CD4-positive, CD25-positive, alpha-beta regulatory T cell (primary cell): Measurements from ENCODE around the gene PCDHGA4. TPM values are rescaled to one million over a fixed set of nuclear protein-coding genes. Genes with fewer than 3 reads are reported as not detected.
"Not testable (repeated sequence)": the region's sequence is repeated elsewhere in the genome, so short reads cannot be mapped to it uniquely, and the experiment has no call there.

Experiments
- ATAC-seq, 2 donors: fragments of 150-1000 bp; cut with Tn5 transposase; one replicate each; pipeline ENCODE4 v1.10.0; 2021; ENCODE audit warnings: low read depth in 2 of 2, moderate number of reproducible peaks in 2 of 2, moderate library complexity in 1 of 2
- DNase-seq, 3 donors: peaks; one replicate each; pipeline versions ENCODE4 v3.0.0 to v3.0.0-alpha.2; 2012 to 2022; ENCODE audit warnings: mixed read lengths in 1 of 3
- H3K27ac ChIP-seq: one replicate; pipeline ENCODE4 v1.7.0; 2013; ENCODE audit warnings: mild to moderate bottlenecking, low read length; ENCODE audit not compliant: insufficient read depth, poor library complexity, severe bottlenecking
- H3K27me3 ChIP-seq: one replicate; pipeline ENCODE4 v1.7.0; 2013; ENCODE audit warnings: low read length; ENCODE audit not compliant: control insufficient read depth, insufficient read depth
- H3K36me3 ChIP-seq: one replicate; pipeline ENCODE4 v1.7.0; 2013; ENCODE audit warnings: mild to moderate bottlenecking, low read length, moderate library complexity; ENCODE audit not compliant: control insufficient read depth, insufficient read depth
- H3K4me1 ChIP-seq: 2 replicates; pipeline ENCODE4 v1.7.0; 2013; ENCODE audit warnings: mild to moderate bottlenecking, low read length; ENCODE audit not compliant: insufficient read depth, control insufficient read depth, poor library complexity, severe bottlenecking
- H3K4me3 ChIP-seq: one replicate; pipeline ENCODE4 v1.7.0; 2013; ENCODE audit warnings: low read depth, mild to moderate bottlenecking, low read length, moderate library complexity
- H3K9me3 ChIP-seq, 2 experiments: 1 replicate in 1 of 2; 2 replicates in 1 of 2; pipeline ENCODE4 v1.7.0; 2013; ENCODE audit warnings: low read length in 2 of 2, mild to moderate bottlenecking in 1 of 2, moderate library complexity in 1 of 2; ENCODE audit not compliant: control insufficient read depth in 2 of 2
- H3K27ac Mint-ChIP-seq, 3 donors: one replicate each; pipeline ENCODE4 v1.8.0; 2020 to 2022; ENCODE audit warnings: mild to moderate bottlenecking in 3 of 3, mixed read lengths in 3 of 3, moderate library complexity in 2 of 3
- H3K27me3 Mint-ChIP-seq: one replicate; pipeline ENCODE4 v1.8.0; 2022; ENCODE audit warnings: mild to moderate bottlenecking, mixed read lengths
- H3K36me3 Mint-ChIP-seq: one replicate; pipeline ENCODE4 v1.8.0; 2020; ENCODE audit warnings: mixed read lengths
- H3K4me1 Mint-ChIP-seq, 4 donors: one replicate each; pipeline ENCODE4 v1.8.0; 2020 to 2022; ENCODE audit warnings: mixed read lengths in 4 of 4, mild to moderate bottlenecking in 1 of 4
- H3K4me3 Mint-ChIP-seq, 4 donors: one replicate each; pipeline ENCODE4 v1.8.0; 2020 to 2022; ENCODE audit warnings: mild to moderate bottlenecking in 4 of 4, mixed read lengths in 4 of 4, moderate library complexity in 3 of 4
- H3K9me3 Mint-ChIP-seq, 7 donors: one replicate each; pipeline ENCODE4 v1.8.0; 2020 to 2022; ENCODE audit warnings: mixed read lengths in 7 of 7, mild to moderate bottlenecking in 3 of 7, moderate library complexity in 2 of 7
- polyA plus RNA-seq, 4 donors: library from polyadenylated mRNA; unstranded; fragments of 300-500 nt; fragmentation: Illumina TruSeq; gene quantifications; one replicate each; pipeline ENCODE4 v1.2.3, GENCODE V29; 2021
- total RNA-seq: library from RNA; stranded (reverse); gene quantifications from one replicate; pipeline ENCODE4 v1.2.3, GENCODE V29; 2022

The PCDHGA4 gene
- total RNA-seq (not detected), polyA plus RNA-seq (not detected)

DNA sequence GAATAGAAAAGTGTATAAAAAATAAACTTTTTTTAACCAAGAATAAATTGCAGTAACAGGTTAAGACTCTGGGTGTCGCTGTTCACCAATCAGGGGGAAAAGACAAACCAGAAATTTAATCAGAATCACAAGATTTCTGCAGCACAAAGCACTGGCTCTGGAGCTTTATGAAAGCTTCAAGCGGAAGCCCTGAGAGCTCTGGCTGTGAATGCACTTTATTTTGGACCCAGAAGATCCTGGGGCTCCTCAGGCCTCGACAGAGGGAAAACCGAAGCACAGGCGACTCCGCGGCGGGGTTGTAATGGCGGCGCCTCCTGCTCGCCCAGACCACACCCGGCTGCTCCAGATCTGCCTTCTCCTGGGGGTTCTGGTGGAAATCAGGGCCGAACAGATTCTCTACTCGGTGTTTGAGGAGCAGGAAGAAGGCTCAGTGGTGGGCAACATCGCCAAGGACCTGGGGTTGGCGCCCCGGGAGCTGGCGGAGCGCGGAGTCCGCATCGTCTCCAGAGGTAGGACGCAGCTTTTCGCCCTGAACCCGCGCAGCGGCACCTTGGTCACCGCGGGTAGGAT is at the start of gene PCDHGA4:
Gene PCDHGA4, plus strand, starts transcription at position 122 of the 570 bp plus-strand sequence. Its CDS starts 87 bp downstream, at position 209.
- peaks cover 17 to 28% of the 10 kb centered on the region in 2 experiments for H3K9me3 ChIP-seq
- H3K27me3 ChIP-seq: peaks cover 26% of the 10 kb centered on the region
- peak within 1 kb of the TSS; percentile 26 for H3K4me3 ChIP-seq
- Mint-ChIP-seq H3K9me3 (peaks cover 0 to 41% (median 13%) of the 10 kb centered on the region in 7 donors), H3K36me3 (no peaks in the 10 kb centered on the region), H3K27me3 (peaks cover 46% of the 10 kb centered on the region), H3K4me1 (peaks cover 2 to 10% (median 4%) of the 10 kb centered on the region in 4 donors), H3K4me3 (peak within 1 kb of the TSS in 2 of 4 donors; percentile 8 to 13), H3K27ac (no peak within 1 kb of the TSS)
- ATAC-seq (no peak), DNase-seq (no peak)
- H3K4me1 ChIP-seq: no peaks in the 10 kb centered on the region
- H3K36me3 ChIP-seq: no peaks in the 10 kb centered on the region
- H3K27ac ChIP-seq: no peak within 1 kb of the TSS

DNA sequence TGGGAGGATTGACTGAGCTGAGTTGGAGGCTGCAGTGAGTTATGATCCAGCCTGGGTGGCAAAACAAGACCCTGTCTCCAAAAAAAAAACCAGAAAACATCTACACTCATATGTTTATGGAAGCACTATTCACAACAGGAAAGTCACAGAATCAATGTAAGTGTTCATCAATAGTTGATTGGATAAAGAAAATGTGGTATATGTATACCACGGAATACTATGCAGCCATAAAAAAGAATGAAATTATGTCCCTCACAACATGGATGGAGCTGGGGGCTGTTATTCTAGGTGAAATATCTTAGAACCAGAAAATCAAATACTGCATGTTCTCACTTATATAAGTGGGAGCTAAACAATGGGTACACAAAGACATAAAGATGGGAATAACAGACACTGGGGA is 48.2 kb upstream of the PCDHGA4 start:
- H3K9me3 Mint-ChIP-seq: peaks cover 0 to 85% (median 26%) of the 10 kb centered on the region in 7 donors
- DNase-seq (no peak), ATAC-seq (no peak)
- H3K36me3 Mint-ChIP-seq: peaks cover 7% of the 10 kb centered on the region
- H3K36me3 ChIP-seq: no peaks in the 10 kb centered on the region
- H3K27me3 Mint-ChIP-seq: no peaks in the 10 kb centered on the region
- H3K4me3 ChIP-seq: no peak overlapping the region
- H3K27me3 ChIP-seq: no peaks in the 10 kb centered on the region
- H3K4me1 Mint-ChIP-seq: peaks cover 0 to 4% (median 0%) of the 10 kb centered on the region in 4 donors
- H3K27ac ChIP-seq: no peak overlapping the region
- no peak overlapping the region for H3K4me3 Mint-ChIP-seq
- no peak overlapping the region for H3K27ac Mint-ChIP-seq
- no peaks in the 10 kb centered on the region for H3K4me1 ChIP-seq
- H3K9me3 ChIP-seq: peaks cover 63 to 89% of the 10 kb centered on the region in 2 experiments

GRCh38 chr5:141313711-141314110 is 41.1 kb upstream of the PCDHGA4 start:
- Mint-ChIP-seq H3K4me3 (no peak overlapping the region), H3K4me1 (peaks cover 3 to 11% (median 8%) of the 10 kb centered on the region in 4 donors), H3K27me3 (no peaks in the 10 kb centered on the region), H3K9me3 (peaks cover 0 to 89% (median 44%) of the 10 kb centered on the region in 7 donors), H3K27ac (no peak overlapping the region), H3K36me3 (peaks cover 37% of the 10 kb centered on the region)
- Histone ChIP-seq H3K27ac (no peak overlapping the region), H3K36me3 (peaks cover 3% of the 10 kb centered on the region), H3K27me3 (no peaks in the 10 kb centered on the region), H3K4me3 (no peak overlapping the region), H3K4me1 (no peaks in the 10 kb centered on the region), H3K9me3 (peaks cover 74 to 92% of the 10 kb centered on the region in 2 experiments)
- DNase-seq: no peak
- no peak for ATAC-seq

DNA sequence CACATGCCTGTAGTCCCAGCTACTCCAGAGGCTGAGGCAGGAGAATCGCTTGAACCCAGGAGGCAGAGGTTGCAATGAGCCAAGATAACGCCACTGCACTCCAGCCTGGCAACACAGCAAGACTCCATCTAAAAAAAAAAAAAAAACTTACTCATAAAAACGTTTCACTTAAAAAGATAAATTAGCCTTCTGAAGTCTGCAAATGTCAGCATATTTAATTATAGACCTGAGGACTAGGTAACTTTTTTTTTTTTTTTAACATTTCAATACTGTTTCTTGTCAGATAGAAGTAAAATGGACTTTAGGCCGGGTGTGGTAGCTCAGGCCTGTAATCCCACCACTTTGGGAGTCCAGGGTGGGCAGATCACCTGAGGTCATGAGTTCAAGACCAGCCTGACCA is 37.9 kb upstream of the PCDHGA4 start:
- H3K27ac Mint-ChIP-seq, H3K27me3 Mint-ChIP-seq: not testable (repeated sequence)

DNA sequence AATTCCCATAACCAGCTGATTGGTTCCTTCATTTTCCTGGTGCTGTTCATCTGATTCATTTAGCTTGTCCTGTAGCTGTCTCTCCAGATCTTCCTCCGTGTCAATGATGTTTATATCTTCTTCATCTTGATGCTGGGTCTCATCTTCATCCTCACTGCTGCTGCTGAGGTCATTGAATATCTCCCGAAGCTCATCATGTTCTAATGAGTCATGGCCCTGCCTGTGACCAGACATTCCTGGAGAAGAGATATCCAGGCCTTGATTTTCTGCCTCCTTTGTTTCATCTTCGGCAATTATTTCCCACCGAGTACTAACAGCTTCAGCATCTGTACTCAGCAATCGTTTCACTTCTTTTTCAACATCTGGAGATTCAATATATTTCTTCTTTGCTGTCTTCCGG is 35.6 kb upstream of the PCDHGA4 start:
- peaks cover 8% of the 10 kb centered on the region for H3K27me3 Mint-ChIP-seq
- peak overlapping the region in 3 of 4 donors; percentile 56 to 96 (median 75) for H3K4me3 Mint-ChIP-seq
- peaks cover 5% of the 10 kb centered on the region for H3K4me1 ChIP-seq
- peaks cover 12 to 39% (median 26%) of the 10 kb centered on the region in 4 donors for H3K4me1 Mint-ChIP-seq
- peaks cover 14% of the 10 kb centered on the region for H3K36me3 ChIP-seq
- DNase-seq: no peak
- peak overlapping the region in 1 of 3 donors; percentile 99 for H3K27ac Mint-ChIP-seq
- no peaks in the 10 kb centered on the region for H3K27me3 ChIP-seq
- H3K9me3 Mint-ChIP-seq: peaks cover 3 to 82% (median 41%) of the 10 kb centered on the region in 7 donors
- H3K27ac ChIP-seq: no peak overlapping the region
- H3K9me3 ChIP-seq: peaks cover 62 to 80% of the 10 kb centered on the region in 2 experiments
- H3K4me3 ChIP-seq: peak overlapping the region; percentile 93
- peaks cover 38% of the 10 kb centered on the region for H3K36me3 Mint-ChIP-seq
- no peak for ATAC-seq

More for the DNA sequence above, 37.9 kb upstream of the PCDHGA4 start:
- not testable (repeated sequence) for H3K27me3 ChIP-seq, DNase-seq, H3K4me3 Mint-ChIP-seq, H3K27ac ChIP-seq, ATAC-seq, H3K4me3 ChIP-seq, H3K4me1 ChIP-seq
- peaks cover 12 to 39% (median 26%) of the 10 kb centered on the region in 4 donors for H3K4me1 Mint-ChIP-seq
- H3K9me3 Mint-ChIP-seq: peaks cover 3 to 90% (median 52%) of the 10 kb centered on the region in 7 donors
- Histone ChIP-seq H3K36me3 (peaks cover 14% of the 10 kb centered on the region), H3K9me3 (peaks cover 73 to 95% of the 10 kb centered on the region in 2 experiments)
- H3K36me3 Mint-ChIP-seq: peaks cover 48% of the 10 kb centered on the region

GRCh38 chr5:141319699-141320098 is 35.1 kb upstream of the PCDHGA4 start:
- ATAC-seq: no peak
- Histone ChIP-seq H3K4me1 (peaks cover 5% of the 10 kb centered on the region), H3K27me3 (no peaks in the 10 kb centered on the region), H3K9me3 (peaks cover 59 to 75% of the 10 kb centered on the region in 2 experiments), H3K36me3 (peaks cover 14% of the 10 kb centered on the region), H3K4me3 (peak overlapping the region; percentile 93), H3K27ac (peak overlapping the region; percentile 97)
- DNase-seq: no peak
- peaks cover 35% of the 10 kb centered on the region for H3K36me3 Mint-ChIP-seq
- H3K4me1 Mint-ChIP-seq: peaks cover 12 to 39% (median 26%) of the 10 kb centered on the region in 4 donors
- peaks cover 3 to 80% (median 38%) of the 10 kb centered on the region in 7 donors for H3K9me3 Mint-ChIP-seq
- H3K27ac Mint-ChIP-seq: peak overlapping the region in 2 of 3 donors; percentile 99
- peak overlapping the region; percentile 93 to 100 (median 95) for H3K4me3 Mint-ChIP-seq
- H3K27me3 Mint-ChIP-seq: peaks cover 10% of the 10 kb centered on the region

- peaks cover 12% of the 10 kb centered on the region for H3K27me3 Mint-ChIP-seq
- peak within 1 kb of the TSS; percentile 99 for H3K27ac Mint-ChIP-seq
- ATAC-seq (peak; percentile 87 to 88), DNase-seq (peak; percentile 84 to 94 (median 93))
- Histone ChIP-seq H3K27ac (peak within 1 kb of the TSS; percentile 97), H3K27me3 (no peaks in the 10 kb centered on the region), H3K4me3 (peak within 1 kb of the TSS; percentile 93), H3K36me3 (peaks cover 14% of the 10 kb centered on the region), H3K4me1 (peaks cover 5% of the 10 kb centered on the region), H3K9me3 (peaks cover 53 to 67% of the 10 kb centered on the region in 2 experiments)
- peaks cover 3 to 72% (median 34%) of the 10 kb centered on the region in 7 donors for H3K9me3 Mint-ChIP-seq
- peak within 1 kb of the TSS; percentile 93 to 100 (median 95) for H3K4me3 Mint-ChIP-seq
- H3K4me1 Mint-ChIP-seq: peaks cover 12 to 36% (median 25%) of the 10 kb centered on the region in 4 donors
- peaks cover 27% of the 10 kb centered on the region for H3K36me3 Mint-ChIP-seq
Observed at GRCh38 chr5:141320225-141321169, 34.3 kb upstream of the PCDHGA4 start, which contains the start of gene TAF7. Gene TAF7 (minus strand): TSS chr5:141320784. CDS start chr5:141320044, 740 bp downstream.
